GM13976 (cell line): ENCODE measurements around the gene IDH3A.

Source experiments
- DNase-seq: peaks from one replicate; pipeline ENCODE4 v3.0.0; 2012; ENCODE audit warnings: low spot score
- in situ Hi-C: fragments of 300-500 bp; cut with MboI; formaldehyde crosslinking; loops from one replicate; pipeline ENCODE4 v1.12.0; 2022; ENCODE audit warnings: low sequenced_read_pairs, mixed read lengths, inconsistent platforms; ENCODE audit not compliant: unreplicated experiment
- TF ChIP-seq, protein P1 (sequence below): IDR thresholded peaks from 2 replicates; pipeline ENCODE4 v1.5.1; 2012; ENCODE audit warnings: borderline replicate concordance, mild to moderate bottlenecking; ENCODE audit not compliant: insufficient read depth; ENCODE audit errors: extremely low read depth, missing control alignments, control extremely low read depth

IDH3A gene

DNA sequence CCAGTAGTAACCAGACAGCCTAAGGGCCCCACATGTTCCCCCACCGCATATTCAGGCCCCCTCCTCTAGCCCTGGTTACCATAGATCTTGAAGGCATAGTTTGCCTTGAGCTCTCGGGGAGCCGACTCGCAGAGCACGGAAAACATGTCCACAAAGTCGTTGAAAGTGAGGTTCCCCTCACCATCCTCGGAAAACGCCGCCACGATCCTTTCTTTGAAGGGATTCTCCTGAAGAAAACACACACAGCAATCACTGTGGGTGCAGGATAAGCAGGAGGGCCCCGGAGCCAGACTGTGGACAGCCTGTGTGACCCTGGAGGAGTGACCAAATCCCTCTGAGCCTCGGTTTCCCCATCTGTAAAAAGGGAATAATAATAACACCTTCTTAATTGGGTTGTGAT, 40.0 kb upstream of the IDH3A start:
- TF ChIP-seq, protein P1, sequence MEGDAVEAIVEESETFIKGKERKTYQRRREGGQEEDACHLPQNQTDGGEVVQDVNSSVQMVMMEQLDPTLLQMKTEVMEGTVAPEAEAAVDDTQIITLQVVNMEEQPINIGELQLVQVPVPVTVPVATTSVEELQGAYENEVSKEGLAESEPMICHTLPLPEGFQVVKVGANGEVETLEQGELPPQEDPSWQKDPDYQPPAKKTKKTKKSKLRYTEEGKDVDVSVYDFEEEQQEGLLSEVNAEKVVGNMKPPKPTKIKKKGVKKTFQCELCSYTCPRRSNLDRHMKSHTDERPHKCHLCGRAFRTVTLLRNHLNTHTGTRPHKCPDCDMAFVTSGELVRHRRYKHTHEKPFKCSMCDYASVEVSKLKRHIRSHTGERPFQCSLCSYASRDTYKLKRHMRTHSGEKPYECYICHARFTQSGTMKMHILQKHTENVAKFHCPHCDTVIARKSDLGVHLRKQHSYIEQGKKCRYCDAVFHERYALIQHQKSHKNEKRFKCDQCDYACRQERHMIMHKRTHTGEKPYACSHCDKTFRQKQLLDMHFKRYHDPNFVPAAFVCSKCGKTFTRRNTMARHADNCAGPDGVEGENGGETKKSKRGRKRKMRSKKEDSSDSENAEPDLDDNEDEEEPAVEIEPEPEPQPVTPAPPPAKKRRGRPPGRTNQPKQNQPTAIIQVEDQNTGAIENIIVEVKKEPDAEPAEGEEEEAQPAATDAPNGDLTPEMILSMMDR = no peak
- in situ Hi-C loops = loop anchor here (10.0 kb wide), 2 partner anchors 104 to 154 kb away; no protein-coding TSS in a partner anchor
- no peak for DNase-seq

DNA sequence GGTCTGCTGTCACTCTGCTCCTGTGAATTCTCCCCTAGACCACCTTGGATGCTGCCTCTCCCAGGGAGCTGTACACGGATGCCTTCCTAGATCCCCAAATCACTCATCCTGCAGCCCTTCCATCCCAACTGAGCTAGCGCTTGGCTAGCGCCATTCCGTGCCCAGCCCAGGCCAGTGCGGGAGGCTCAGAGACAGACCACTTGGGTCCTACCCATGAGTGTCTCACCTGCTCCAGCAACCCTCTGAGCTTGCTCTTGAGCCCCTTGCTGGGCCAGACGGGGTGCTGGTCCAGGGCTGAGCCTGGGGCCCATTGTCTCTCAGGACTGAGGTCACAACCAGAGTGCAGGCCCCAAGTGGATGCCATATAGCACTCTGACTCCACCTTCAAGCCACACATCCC, 39.1 kb upstream of the IDH3A start:
- in situ Hi-C loops = loop anchor here (5.0 to 10.0 kb wide), 2 partner anchors 87 to 135 kb away; no protein-coding TSS in a partner anchor
- DNase-seq = no peak
- TF ChIP-seq, protein P1 = no peak

DNA sequence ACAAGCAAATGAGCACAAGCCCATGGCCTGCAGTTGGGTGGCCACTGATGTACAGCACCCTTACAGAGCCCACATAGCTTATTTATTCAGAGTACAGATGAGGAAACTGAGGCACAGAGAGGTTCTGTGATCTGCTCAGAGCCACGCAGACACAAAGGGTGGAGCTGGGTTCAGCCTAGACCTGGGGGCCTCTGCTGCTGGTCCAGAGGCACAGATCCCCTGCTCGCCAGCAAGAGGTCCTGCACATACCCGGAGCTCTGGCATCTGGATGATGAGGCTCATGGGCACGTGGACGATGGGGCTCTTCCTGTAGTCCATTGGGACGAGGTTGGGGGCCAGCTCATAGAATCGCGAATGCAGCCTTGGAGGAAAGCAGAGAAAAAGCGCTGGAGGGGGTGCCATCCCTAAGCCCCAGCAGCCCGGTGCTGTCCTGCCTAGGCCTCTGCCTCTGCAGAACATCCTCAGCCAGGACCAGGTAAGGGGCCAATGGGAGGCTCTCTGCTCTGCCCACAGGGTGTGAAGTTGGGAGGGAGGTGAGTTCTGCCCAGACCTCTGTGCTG, 38.2 kb upstream of the IDH3A start:
- no peak for DNase-seq
- TF ChIP-seq, protein P1 = no peak
- in situ Hi-C loops = loop anchor here (5.0 to 10.0 kb wide), 2 partner anchors 86 to 134 kb away; no protein-coding TSS in a partner anchor

DNA sequence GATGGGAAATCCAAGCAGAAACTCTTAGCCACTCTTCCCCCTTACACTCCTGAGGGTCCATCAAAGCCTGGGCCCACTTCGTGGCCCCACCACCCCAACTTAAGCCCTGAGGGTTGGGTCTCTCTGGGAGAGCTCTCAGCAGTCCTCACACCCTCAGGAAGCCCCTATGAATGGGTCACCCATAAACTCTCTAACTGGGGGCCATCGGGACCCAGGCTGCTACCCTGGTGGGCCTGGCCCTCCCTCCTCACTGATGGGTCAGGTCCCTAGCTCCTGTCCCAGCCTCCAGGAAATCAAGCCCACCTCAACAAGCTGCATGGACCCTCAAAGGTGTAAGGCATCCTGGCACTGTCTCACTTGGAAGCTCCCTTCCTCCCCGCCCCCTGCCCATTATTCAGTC, 37.4 kb upstream of the IDH3A start:
- TF ChIP-seq, protein P1 = no peak
- in situ Hi-C loops = loop anchor here (5.0 to 10.0 kb wide), 2 partner anchors 86 to 133 kb away; no protein-coding TSS in a partner anchor
- DNase-seq = no peak

DNA sequence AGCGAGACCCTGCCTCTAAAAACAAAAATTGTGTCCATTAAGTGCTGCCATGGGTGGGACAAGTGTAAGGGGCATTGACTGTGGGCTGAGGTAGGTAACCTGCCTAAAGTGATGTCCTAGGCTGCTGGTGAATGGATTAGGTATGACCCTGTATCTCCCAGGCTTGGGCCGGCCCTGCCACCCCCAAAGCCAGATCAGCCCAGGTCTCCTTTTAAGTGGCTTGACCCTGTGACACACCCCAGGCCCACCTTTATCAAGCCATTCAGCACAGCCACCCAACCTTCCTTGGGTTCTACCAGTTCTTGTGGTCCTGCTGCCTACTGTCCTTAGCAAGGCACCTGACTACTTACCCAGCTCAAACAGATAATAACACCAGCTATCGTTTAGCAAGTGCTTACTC, 36.6 kb upstream of the IDH3A start:
- TF ChIP-seq, protein P1 = no peak
- DNase-seq = no peak
- in situ Hi-C loops = loop anchor here (5.0 to 10.0 kb wide), 2 partner anchors 85 to 132 kb away; no protein-coding TSS in a partner anchor

DNA sequence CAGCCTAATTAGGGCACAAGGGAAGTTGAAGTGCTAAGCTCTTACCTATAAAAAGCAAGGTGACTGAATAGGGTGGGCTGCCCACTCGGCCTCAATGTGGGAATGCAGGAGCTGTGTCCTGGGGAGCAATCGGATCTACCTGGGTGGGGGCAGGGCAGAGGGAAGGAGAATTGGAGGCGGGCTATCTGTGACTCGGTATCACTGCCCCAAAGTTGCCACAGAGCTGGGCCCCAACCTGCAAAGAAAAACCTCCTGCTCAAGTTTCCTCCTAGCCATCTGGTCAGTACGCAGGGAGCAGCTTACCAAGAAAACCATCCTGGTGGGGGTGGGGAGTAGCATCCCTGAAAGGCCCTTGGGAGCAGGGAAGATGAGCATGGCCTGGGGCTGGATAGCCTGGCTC, 28.6 kb upstream of the IDH3A start:
- DNase-seq = no peak
- in situ Hi-C loops = no loop called here
- TF ChIP-seq, protein P1 = no peak

DNA sequence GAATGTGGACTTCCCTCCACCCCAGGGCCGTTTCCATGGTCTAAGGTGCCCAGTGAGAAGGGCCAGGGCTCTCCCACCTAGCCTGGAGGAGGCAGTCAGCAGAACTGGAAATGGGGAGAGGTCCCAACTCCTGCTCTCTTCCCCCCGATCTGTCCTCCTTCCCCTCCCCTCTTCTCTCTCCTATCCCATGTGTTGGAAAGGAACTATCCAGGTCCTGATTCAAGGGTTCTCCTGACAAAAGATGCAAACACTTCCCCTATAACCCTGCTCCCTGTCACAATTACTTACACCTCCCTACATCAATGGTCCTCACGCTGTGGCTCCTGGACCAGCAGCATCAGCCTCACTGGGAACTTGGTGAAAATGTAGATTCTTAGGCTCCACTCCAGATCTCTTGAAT, 23.9 kb upstream of the IDH3A start:
- TF ChIP-seq, protein P1 = no peak
- in situ Hi-C loops = no loop called here
- DNase-seq = peak; percentile 2
